SU-DHL-6 (cell line): ENCODE results near the gene KCNE4.

ENCODE experiments used
- CTCF ChIP-seq: fragments of 200-600 bp; sonication (generic); IDR thresholded peaks from one replicate; pipeline ENCODE4 v1.5.1; 2017; ENCODE audit warnings: antibody characterized with exemption, mild to moderate bottlenecking, low read length, moderate library complexity; ENCODE audit not compliant: insufficient read depth, poor library complexity, severe bottlenecking
- EZH2phosphoT487 ChIP-seq: fragments of 200-600 bp; sonication (generic), shearing (Covaris generic); conservative IDR thresholded peaks from 2 replicates; pipeline ENCODE4 v1.6.1; 2018; ENCODE audit warnings: mild to moderate bottlenecking, antibody characterized with exemption, low read length, moderate library complexity, mixed read lengths

GRCh38 chr2:223044916-223045700 is 6.9 kb upstream of the KCNE4 start:
- TF ChIP-seq CTCF (no peak), EZH2phosphoT487 (no peak)
